ENCODE results near the gene TMEM196. TPM values are rescaled to one million over a fixed set of nuclear protein-coding genes. Genes with fewer than 3 reads are reported as not detected.

Gene TMEM196
- total RNA-seq = not detected in 2 replicates

GRCh38 chr7:19772841-19773760, at the start of gene TMEM196:
TMEM196 (minus strand) TSS chr7:19773617; CDS start chr7:19772696, 921 bp downstream.

GRCh38 chr7:19708397-19709248, 64.8 kb downstream of the TMEM196 start, which contains the start of gene POLR1F:
POLR1F (minus strand) TSS chr7:19709037; CDS start chr7:19709016, 21 bp downstream.

Other genes with a start within 250 kb of the TMEM196 start
- gene POLR1F, start 64.6 kb downstream of the TMEM196 start, total RNA-seq = 12.5 and 23.1 TPM in 2 replicates

Data from bladder microvascular endothelial cell (primary cell).